Mesenchymal stem cell (in vitro differentiated cells and primary cell): ENCODE data around the gene BIRC6.
A peak's percentile ranks its signal among the peaks of the same experiment; 100 is the strongest.

Source experiments
- DNase-seq: peaks from one replicate; pipeline ENCODE4 v3.0.0-alpha.2; 2013
- H2AFZ ChIP-seq: one replicate; pipeline ENCODE4 v1.6.1; 2013; ENCODE audit warnings: low read depth, mild to moderate bottlenecking, control low read depth, inconsistent platforms, low read length, moderate library complexity
- H2AK5ac ChIP-seq: 2 replicates; pipeline ENCODE4 v1.6.1; 2013; ENCODE audit warnings: low read length, moderate library complexity, mild to moderate bottlenecking, inconsistent platforms; ENCODE audit not compliant: severe bottlenecking
- H2BK120ac ChIP-seq: one replicate; pipeline ENCODE4 v1.6.1; 2013; ENCODE audit warnings: low read depth, mild to moderate bottlenecking, inconsistent platforms, low read length, moderate library complexity
- H2BK12ac ChIP-seq, 2 experiments: one replicate each; pipeline ENCODE4 v1.6.1; 2013; ENCODE audit warnings: inconsistent platforms in 2 of 2, low read length in 2 of 2, mild to moderate bottlenecking in 2 of 2, moderate library complexity in 2 of 2, control low read depth in 1 of 2
- H2BK15ac ChIP-seq: one replicate; pipeline ENCODE4 v1.6.1; 2013; ENCODE audit warnings: mild to moderate bottlenecking, low read depth, inconsistent platforms; ENCODE audit not compliant: poor library complexity, severe bottlenecking
- H2BK5ac ChIP-seq: 2 replicates; pipeline ENCODE4 v1.6.1; 2013; ENCODE audit warnings: low read depth, mild to moderate bottlenecking, low read length, control low read depth, inconsistent platforms; ENCODE audit not compliant: poor library complexity, severe bottlenecking
- H3K14ac ChIP-seq, 2 experiments: one replicate each; pipeline ENCODE4 v1.6.1; 2013; ENCODE audit warnings: inconsistent platforms in 2 of 2, low read length in 2 of 2, control low read depth in 1 of 2, mild to moderate bottlenecking in 1 of 2, moderate library complexity in 1 of 2
- H3K18ac ChIP-seq, 2 experiments: one replicate each; pipeline ENCODE4 v1.6.1; 2013; ENCODE audit warnings: inconsistent platforms in 2 of 2, low read length in 2 of 2, control low read depth in 1 of 2, low read depth in 1 of 2, mild to moderate bottlenecking in 1 of 2
- H3K23ac ChIP-seq, 2 experiments: one replicate each; pipeline ENCODE4 v1.6.1; 2013; ENCODE audit warnings: inconsistent platforms in 2 of 2, low read length in 2 of 2, mild to moderate bottlenecking in 2 of 2, moderate library complexity in 2 of 2, control low read depth in 1 of 2
- H3K27ac ChIP-seq: 2 replicates; pipeline ENCODE4 v1.5.1; 2013; ENCODE audit warnings: mild to moderate bottlenecking, moderate library complexity, low read length, control low read depth, inconsistent platforms; ENCODE audit not compliant: poor library complexity, severe bottlenecking
- H3K27me3 ChIP-seq, 2 experiments: 2 replicates each; pipeline versions ENCODE4 v1.6.1 to v1.7.0; 2013; ENCODE audit warnings: low read length in 2 of 2, mild to moderate bottlenecking in 2 of 2, moderate library complexity in 2 of 2, control low read depth in 1 of 2, inconsistent platforms in 1 of 2; ENCODE audit not compliant: control insufficient read depth in 1 of 2, insufficient read depth in 1 of 2
- H3K36me3 ChIP-seq, 2 experiments: 2 replicates each; pipeline versions ENCODE4 v1.6.1 to v1.7.0; 2013; ENCODE audit warnings: low read length in 2 of 2, control low read depth in 1 of 2, inconsistent platforms in 1 of 2, low read depth in 1 of 2, mild to moderate bottlenecking in 1 of 2; ENCODE audit not compliant: insufficient read depth in 2 of 2, control insufficient read depth in 1 of 2
- H3K4ac ChIP-seq, 2 experiments: one replicate each; pipeline ENCODE4 v1.6.1; 2013; ENCODE audit warnings: inconsistent platforms in 2 of 2, low read length in 2 of 2, mild to moderate bottlenecking in 2 of 2, moderate library complexity in 2 of 2, control low read depth in 1 of 2, low read depth in 1 of 2
- H3K4me1 ChIP-seq: 2 replicates; pipeline ENCODE4 v1.6.1; 2013; ENCODE audit warnings: low read depth, low read length, control low read depth; ENCODE audit not compliant: control insufficient read depth, insufficient read depth
- H3K4me2 ChIP-seq: 2 replicates; pipeline ENCODE4 v1.6.1; 2013; ENCODE audit warnings: low read length, mild to moderate bottlenecking, inconsistent platforms; ENCODE audit not compliant: poor library complexity, severe bottlenecking
- H3K4me3 ChIP-seq, 2 experiments: 2 replicates each; pipeline versions ENCODE4 v1.5.1 to v1.7.0; 2013; ENCODE audit warnings: low read length in 2 of 2, mild to moderate bottlenecking in 2 of 2, control low read depth in 1 of 2, low read depth in 1 of 2; ENCODE audit not compliant: insufficient read depth in 1 of 2
- H3K79me1 ChIP-seq: replicated peaks from 2 replicates; pipeline ENCODE4 v1.6.1; 2013; ENCODE audit warnings: mild to moderate bottlenecking, control low read depth, low read length, inconsistent platforms; ENCODE audit not compliant: poor library complexity, severe bottlenecking
- H3K9ac ChIP-seq: 2 replicates; pipeline ENCODE4 v1.7.0; 2013; ENCODE audit warnings: mild to moderate bottlenecking, low read length, moderate library complexity
- H3K9me3 ChIP-seq: 2 replicates; pipeline ENCODE4 v1.7.0; 2013; ENCODE audit warnings: mild to moderate bottlenecking, low read length; ENCODE audit not compliant: control insufficient read depth
- H4K8ac ChIP-seq: one replicate; pipeline ENCODE4 v1.6.1; 2013; ENCODE audit warnings: inconsistent platforms, mild to moderate bottlenecking, low read length, moderate library complexity
- H4K91ac ChIP-seq: one replicate; pipeline ENCODE4 v1.6.1; 2013; ENCODE audit warnings: mild to moderate bottlenecking, low read length, inconsistent platforms
- WGBS: methylation state at CpG from one replicate; pipeline ENCODE4 v1.1.7; 2013; ENCODE audit warnings: mixed read lengths; 5-methylcytosine and 5-hydroxymethylcytosine counted together

BIRC6 gene

GRCh38 chr2:32624812-32625211 lies 268.0 kb downstream of the BIRC6 start:
- 100% methylated on average over 1 of the region's 3 CpGs for WGBS
- H3K27ac ChIP-seq = no peak overlapping the region

DNA sequence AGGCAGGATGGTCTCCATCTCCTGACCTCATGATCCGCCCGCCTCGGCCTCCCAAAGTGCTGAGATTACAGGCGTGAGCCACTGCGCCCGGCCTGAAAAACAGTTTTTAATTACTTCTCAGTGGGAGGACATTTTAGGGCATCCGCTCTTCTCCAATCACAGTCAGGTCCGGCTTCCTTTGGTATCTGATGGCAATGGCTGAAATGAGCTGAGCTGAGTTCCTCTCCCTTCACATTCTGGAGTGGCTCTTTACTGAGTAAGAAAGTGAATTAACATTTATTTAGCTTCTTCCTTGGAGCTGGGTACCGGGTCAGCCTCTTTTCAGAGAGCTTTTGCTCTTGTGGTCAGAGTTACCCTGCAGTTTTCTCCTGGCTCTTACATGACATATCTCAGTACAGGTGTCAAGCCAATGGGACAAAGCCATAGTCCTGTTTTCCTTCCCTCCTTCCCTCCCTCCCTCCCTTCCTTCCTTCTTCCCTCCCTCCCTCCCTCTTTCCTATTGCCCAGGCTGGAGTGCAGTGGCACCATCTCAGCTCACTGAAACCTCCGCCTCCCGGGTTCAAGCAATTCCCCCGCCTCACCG lies 269.9 kb downstream of the BIRC6 start:
- H4K8ac ChIP-seq = no peak overlapping the region
- H4K91ac ChIP-seq = no peak overlapping the region
- no peaks in the 10 kb centered on the region for H3K27me3 ChIP-seq
- H3K9me3 ChIP-seq = no peaks in the 10 kb centered on the region
- no peak overlapping the region for H3K18ac ChIP-seq
- no peak overlapping the region for H3K23ac ChIP-seq
- no peak overlapping the region for H2BK15ac ChIP-seq
- peaks cover 8 to 29% of the 10 kb centered on the region in 2 experiments for H3K36me3 ChIP-seq
- DNase-seq = no peak
- H3K14ac ChIP-seq = no peak overlapping the region
- H2AK5ac ChIP-seq = no peak overlapping the region
- peak overlapping the region in 1 of 2 experiments; percentile 97 for H3K4me3 ChIP-seq
- H2BK120ac ChIP-seq = no peak overlapping the region
- WGBS = 73% methylated on average over 13 of the region's 13 CpGs
- H2BK5ac ChIP-seq = no peak overlapping the region
- peaks cover 11% of the 10 kb centered on the region for H3K79me1 ChIP-seq
- H3K4ac ChIP-seq = no peak overlapping the region
- H3K4me1 ChIP-seq = peaks cover 11% of the 10 kb centered on the region
- H3K27ac ChIP-seq = no peak overlapping the region
- no peak overlapping the region for H3K9ac ChIP-seq
- H2AFZ ChIP-seq = no peak overlapping the region
- no peak overlapping the region for H2BK12ac ChIP-seq
- H3K4me2 ChIP-seq = no peak overlapping the region

More at GRCh38 chr2:32624812-32625211, 268.0 kb downstream of the BIRC6 start:
- H2BK15ac ChIP-seq = no peak overlapping the region
- no peak overlapping the region for H2BK12ac ChIP-seq
- H3K4ac ChIP-seq = no peak overlapping the region
- no peaks in the 10 kb centered on the region for H3K9me3 ChIP-seq
- DNase-seq = no peak
- H3K18ac ChIP-seq = no peak overlapping the region
- no peak overlapping the region for H2AK5ac ChIP-seq
- no peak overlapping the region for H3K23ac ChIP-seq
- H2AFZ ChIP-seq = no peak overlapping the region
- H4K91ac ChIP-seq = no peak overlapping the region
- no peak overlapping the region for H2BK120ac ChIP-seq
- H4K8ac ChIP-seq = no peak overlapping the region
- H3K79me1 ChIP-seq = peaks cover 8% of the 10 kb centered on the region
- H3K9ac ChIP-seq = no peak overlapping the region
- peaks cover 11% of the 10 kb centered on the region for H3K4me1 ChIP-seq
- no peak overlapping the region for H3K4me2 ChIP-seq
- H3K14ac ChIP-seq = no peak overlapping the region
- no peak overlapping the region for H3K4me3 ChIP-seq
- no peaks in the 10 kb centered on the region for H3K27me3 ChIP-seq
- peaks cover 8 to 24% of the 10 kb centered on the region in 2 experiments for H3K36me3 ChIP-seq
- H2BK5ac ChIP-seq = no peak overlapping the region

DNA sequence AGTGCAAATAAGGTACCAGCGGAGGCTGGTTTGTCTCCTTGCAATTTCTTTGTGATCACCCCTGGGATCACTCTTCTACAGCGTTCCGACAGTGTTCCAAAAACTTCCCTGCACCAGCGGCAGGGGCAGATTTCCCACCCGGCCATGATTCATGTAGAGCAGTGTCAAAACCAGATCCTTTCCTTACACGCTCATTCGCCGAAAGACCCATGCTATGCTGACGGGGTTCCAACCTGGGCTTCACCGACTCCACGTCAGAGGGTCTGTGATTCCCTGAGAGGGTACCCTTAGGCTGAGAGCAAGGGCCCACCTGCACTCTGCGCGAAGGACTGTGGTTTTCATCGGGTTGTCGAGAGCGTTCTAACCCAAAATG lies 270.6 kb downstream of the BIRC6 start:
- Histone ChIP-seq H3K18ac (peak overlapping the region in 1 of 2 experiments; percentile 80), H3K9me3 (no peaks in the 10 kb centered on the region), H3K27ac (no peak overlapping the region), H2AK5ac (no peak overlapping the region), H2BK120ac (no peak overlapping the region), H3K4me1 (peaks cover 11% of the 10 kb centered on the region), H4K91ac (no peak overlapping the region), H3K4me3 (peak overlapping the region; percentile 43 to 97), H3K14ac (no peak overlapping the region), H2BK15ac (no peak overlapping the region), H3K4me2 (peak overlapping the region; percentile 70), H2AFZ (peak overlapping the region; percentile 78), H2BK12ac (no peak overlapping the region), H3K27me3 (no peaks in the 10 kb centered on the region), H3K36me3 (peaks cover 1 to 27% of the 10 kb centered on the region in 2 experiments), H3K4ac (peak overlapping the region in 1 of 2 experiments; percentile 42), H3K9ac (peak overlapping the region; percentile 98), H4K8ac (peak overlapping the region; percentile 83), H3K23ac (no peak overlapping the region), H2BK5ac (no peak overlapping the region), H3K79me1 (peaks cover 11% of the 10 kb centered on the region)
- 33% methylated on average over 16 of the region's 16 CpGs for WGBS
- DNase-seq = peak; percentile 62

- Histone ChIP-seq H3K27me3 (no peaks in the 10 kb centered on the region), H3K27ac (peak within 1 kb of the TSS; percentile 21), H3K23ac (no peak within 1 kb of the TSS), H2BK5ac (no peak within 1 kb of the TSS), H2BK15ac (no peak within 1 kb of the TSS), H2AK5ac (no peak within 1 kb of the TSS), H3K14ac (no peak within 1 kb of the TSS), H2BK120ac (no peak within 1 kb of the TSS), H3K9ac (peak within 1 kb of the TSS; percentile 98), H3K4me1 (peaks cover 11% of the 10 kb centered on the region), H2BK12ac (no peak within 1 kb of the TSS), H3K18ac (peak within 1 kb of the TSS; percentile 70 to 80), H3K36me3 (peaks cover 0 to 29% of the 10 kb centered on the region in 2 experiments), H3K9me3 (no peaks in the 10 kb centered on the region), H4K91ac (peak within 1 kb of the TSS; percentile 41), H3K4ac (peak within 1 kb of the TSS; percentile 42 to 59), H4K8ac (peak within 1 kb of the TSS; percentile 83), H3K4me2 (peak within 1 kb of the TSS; percentile 76), H3K4me3 (peak within 1 kb of the TSS; percentile 89 to 97), H3K79me1 (peaks cover 11% of the 10 kb centered on the region), H2AFZ (peak within 1 kb of the TSS; percentile 96)
- under 1% methylated on average over 28 of the region's 39 CpGs for WGBS
- peak; percentile 96 for DNase-seq
Observed at GRCh38 chr2:32627814-32628579, 271.2 kb downstream of the BIRC6 start, which contains the start of gene TTC27. TSS of gene TTC27 (plus strand) at chr2:32628050. CDS start at chr2:32628293, 243 bp downstream.
